HTR-8/SVneo (cell line): Measurements from ENCODE around the gene VASP.

ENCODE experiments used
- DNase-seq: peaks from one replicate; pipeline ENCODE4 v3.0.0; 2011; ENCODE audit warnings: low spot score, mixed read lengths; ENCODE audit not compliant: insufficient read length
- FAIRE-seq: peaks from 2 replicates; lab custom pipeline; 2011; peaks lifted over from hg19 to GRCh38; lab: Jason Lieb, UNC

The VASP gene

GRCh38 chr19:45506989-45507871 is at the start of gene VASP:
TSS of gene VASP (plus strand) at chr19:45507479. CDS start at chr19:45507772, 293 bp downstream.
- no peak for FAIRE-seq

GRCh38 chr19:45457776-45458175 is 49.5 kb upstream of the VASP start:
- DNase-seq (no peak), FAIRE-seq (no peak)

More at GRCh38 chr19:45506989-45507871, at the start of gene VASP:
- DNase-seq: peak; percentile 80

- FAIRE-seq: no peak
- no peak for DNase-seq
Observed at GRCh38 chr19:45460807-45461347, 46.4 kb upstream of the VASP start.

GRCh38 chr19:45462174-45462573 is 45.1 kb upstream of the VASP start:
- FAIRE-seq (no peak), DNase-seq (no peak)

GRCh38 chr19:45463241-45463640 is 44.0 kb upstream of the VASP start:
- no peak for DNase-seq
- no peak for FAIRE-seq

- no peak for FAIRE-seq
- no peak for DNase-seq
Observed at GRCh38 chr19:45464274-45464673, 43.0 kb upstream of the VASP start.

- no peak for FAIRE-seq
- DNase-seq: no peak
Observed at GRCh38 chr19:45464852-45465441, 42.3 kb upstream of the VASP start.

GRCh38 chr19:45467115-45467455 is 40.2 kb upstream of the VASP start:
- FAIRE-seq: no peak
- no peak for DNase-seq

GRCh38 chr19:45467456-45468158 is 39.7 kb upstream of the VASP start, which contains the start of gene FOSB:
TSS of gene FOSB (plus strand) at chr19:45467996. CDS start at chr19:45468587, 591 bp downstream.
- FAIRE-seq: no peak
- peak; percentile 91 for DNase-seq

GRCh38 chr19:45468159-45468651 is 39.1 kb upstream of the VASP start:
- FAIRE-seq: no peak
- DNase-seq: no peak

GRCh38 chr19:45468803-45469131 is 38.5 kb upstream of the VASP start:
- FAIRE-seq (no peak), DNase-seq (no peak)

GRCh38 chr19:45469132-45469944 is 37.9 kb upstream of the VASP start:
- peak; percentile 98 for FAIRE-seq
- DNase-seq: peak; percentile 94

- no peak for FAIRE-seq
- DNase-seq: no peak
Observed at GRCh38 chr19:45469945-45470761, 37.1 kb upstream of the VASP start.

- DNase-seq: no peak
- no peak for FAIRE-seq
Observed at GRCh38 chr19:45470762-45471081, 36.6 kb upstream of the VASP start.

GRCh38 chr19:45471111-45471930 is 36.0 kb upstream of the VASP start:
- DNase-seq: no peak
- FAIRE-seq: no peak

- FAIRE-seq (no peak), DNase-seq (no peak)
Observed at GRCh38 chr19:45471931-45472562, 35.2 kb upstream of the VASP start.

- DNase-seq: no peak
Observed at GRCh38 chr19:45472563-45473366, 34.5 kb upstream of the VASP start.

More at GRCh38 chr19:45472563-45473366, 34.5 kb upstream of the VASP start:
- FAIRE-seq: no peak
